Erythroblast (primary cell): ENCODE measurements around the gene KLHL28.

ENCODE experiments used
- GATA1 ChIP-seq: IDR thresholded peaks from 2 replicates; pipeline ENCODE4 v1.6.1; 2011; ENCODE audit warnings: low read depth, mild to moderate bottlenecking, control low read depth, low read length, moderate library complexity
- POLR2A ChIP-seq: IDR thresholded peaks from 2 replicates; pipeline ENCODE4 v1.6.1; 2011; ENCODE audit warnings: mild to moderate bottlenecking, low read length

DNA sequence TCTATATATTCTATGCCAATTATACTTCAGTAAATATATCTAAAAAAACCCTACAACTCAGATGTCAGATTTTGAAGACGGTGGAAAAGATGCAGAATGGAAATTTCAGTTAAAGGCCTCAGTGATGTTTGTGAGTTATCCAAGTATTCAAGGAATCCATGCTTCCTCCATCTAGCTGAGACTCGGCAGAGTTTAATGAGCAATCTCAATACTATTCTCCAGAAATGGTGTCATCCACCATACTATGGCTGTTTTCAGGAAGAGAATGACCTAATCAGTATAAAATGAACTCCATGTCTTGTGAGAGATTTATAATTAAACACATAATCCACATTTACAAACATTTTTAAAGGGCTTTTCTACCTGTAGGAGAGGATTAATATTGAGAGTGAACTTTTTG, 66.0 kb downstream of the KLHL28 start:
- TF ChIP-seq POLR2A (no peak), GATA1 (no peak)
